Lung (tissue), 12 donors: Measurements from ENCODE around the gene PDAP1. TPM values are rescaled to one million over a fixed set of nuclear protein-coding genes. Genes with fewer than 3 reads are reported as not detected.

Experiments
- ATAC-seq: fragments of 200-7000 bp; cut with Tn5 transposase; one replicate; pipeline ENCODE4 v1.9.1; 2020; ENCODE audit warnings: moderate number of reproducible peaks; ENCODE audit not compliant: insufficient read depth, low FRiP score
- DNase-seq, 3 donors: peaks; one replicate each; pipeline ENCODE4 v3.0.0-alpha.2; 2013 to 2017
- H3K27ac ChIP-seq, 2 donors: one replicate each; pipeline ENCODE4 v1.5.1; 2013; ENCODE audit warnings: mild to moderate bottlenecking in 2 of 2, moderate library complexity in 2 of 2, control low read depth in 1 of 2, inconsistent platforms in 1 of 2, low read depth in 1 of 2, low read length in 1 of 2
- H3K27me3 ChIP-seq, 3 donors: one replicate each; pipeline ENCODE4 v1.5.1; 2013; ENCODE audit warnings: low read length in 2 of 3; ENCODE audit not compliant: control insufficient read depth in 3 of 3, insufficient read depth in 3 of 3
- H3K36me3 ChIP-seq, 4 donors: one replicate each; pipeline ENCODE4 v1.5.1; 2013; ENCODE audit warnings: low read length in 4 of 4, mild to moderate bottlenecking in 1 of 4, moderate library complexity in 1 of 4; ENCODE audit not compliant: control insufficient read depth in 4 of 4, insufficient read depth in 4 of 4
- H3K4me1 ChIP-seq, 5 donors: one replicate each; pipeline ENCODE4 v1.5.1; 2013; ENCODE audit warnings: low read length in 5 of 5, mild to moderate bottlenecking in 2 of 5, moderate library complexity in 1 of 5; ENCODE audit not compliant: control insufficient read depth in 5 of 5, insufficient read depth in 5 of 5
- H3K4me3 ChIP-seq: one replicate; pipeline ENCODE4 v1.5.1; 2013; ENCODE audit warnings: mild to moderate bottlenecking, control low read depth, moderate library complexity
- H3K9ac ChIP-seq, 2 donors: one replicate each; pipeline ENCODE4 v1.5.1; 2013; ENCODE audit warnings: low read length in 2 of 2, control low read depth in 1 of 2; ENCODE audit not compliant: insufficient read depth in 1 of 2
- H3K9me3 ChIP-seq, 4 donors: one replicate each; pipeline ENCODE4 v1.5.1; 2013; ENCODE audit warnings: low read length in 3 of 4, mild to moderate bottlenecking in 1 of 4, moderate library complexity in 1 of 4; ENCODE audit not compliant: control insufficient read depth in 4 of 4, insufficient read depth in 3 of 4
- WGBS, 2 donors: extraction: QIAGEN DNeasy Blood & Tissue Kit; methylation state at CpG; one replicate each; pipeline ENCODE4 v1.1.7; 2013; 5-methylcytosine and 5-hydroxymethylcytosine counted together
- polyA plus RNA-seq, 2 donors: library from polyadenylated mRNA; stranded (reverse); fragments of 200-250 nt; gene quantifications; one replicate each; pipeline ENCODE4 v1.2.1, GENCODE V29; 2013
- total RNA-seq, 2 donors: library from RNA; depleted of rRNA in 1 of 2; stranded (reverse); fragments of >200 nt in 1 of 2; gene quantifications; one replicate each; pipeline ENCODE4 v1.2.1, GENCODE V29; 2014 to 2021
- TF ChIP-seq, protein P1 (sequence below): IDR thresholded peaks from 2 replicates; pipeline ENCODE4 v1.5.1; 2012; ENCODE audit warnings: mild to moderate bottlenecking; ENCODE audit errors: control extremely low read depth, extremely low read depth
- donor health status: control.
- donor health status: control.
- donor health status: Bipolar disorder and iron deficiency.
- donor health status: healthy.
- donor health status: DM: yes; HTN: yes; CAD: no.

PDAP1 gene
- total and polyA plus RNA-seq, 4 donors, result 20.5 to 191 (median 113) TPM

DNA sequence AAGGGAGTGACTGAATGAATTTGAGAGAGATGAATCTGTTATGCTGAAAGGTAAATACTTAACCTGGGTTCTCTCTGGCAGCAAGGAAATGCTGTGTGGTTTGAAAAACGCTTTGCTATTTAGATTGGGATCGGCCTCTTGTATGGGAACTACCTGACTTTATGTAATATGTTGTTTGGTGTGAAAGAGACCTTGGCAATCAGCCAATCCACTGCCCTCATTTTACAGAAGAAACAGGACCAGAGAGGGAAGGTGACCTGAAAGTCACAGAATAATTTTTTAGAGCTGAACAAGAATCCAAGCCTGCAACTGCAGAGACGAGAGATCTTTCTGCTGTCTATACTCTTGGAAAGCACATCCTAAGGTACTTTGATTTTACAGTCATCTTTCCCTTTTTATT, 1.4 kb upstream of the PDAP1 start:
- no peak for DNase-seq
- Histone ChIP-seq H3K27ac (peak overlapping the region; percentile 97 to 98), H3K4me3 (no peak overlapping the region), H3K27me3 (no peaks in the 10 kb centered on the region), H3K9ac (peak overlapping the region; percentile 87 to 99), H3K4me1 (peaks cover 0 to 23% (median 12%) of the 10 kb centered on the region in 5 donors), H3K36me3 (peaks cover 14 to 30% (median 23%) of the 10 kb centered on the region in 4 donors), H3K9me3 (no peaks in the 10 kb centered on the region)
- TF ChIP-seq, protein P1, sequence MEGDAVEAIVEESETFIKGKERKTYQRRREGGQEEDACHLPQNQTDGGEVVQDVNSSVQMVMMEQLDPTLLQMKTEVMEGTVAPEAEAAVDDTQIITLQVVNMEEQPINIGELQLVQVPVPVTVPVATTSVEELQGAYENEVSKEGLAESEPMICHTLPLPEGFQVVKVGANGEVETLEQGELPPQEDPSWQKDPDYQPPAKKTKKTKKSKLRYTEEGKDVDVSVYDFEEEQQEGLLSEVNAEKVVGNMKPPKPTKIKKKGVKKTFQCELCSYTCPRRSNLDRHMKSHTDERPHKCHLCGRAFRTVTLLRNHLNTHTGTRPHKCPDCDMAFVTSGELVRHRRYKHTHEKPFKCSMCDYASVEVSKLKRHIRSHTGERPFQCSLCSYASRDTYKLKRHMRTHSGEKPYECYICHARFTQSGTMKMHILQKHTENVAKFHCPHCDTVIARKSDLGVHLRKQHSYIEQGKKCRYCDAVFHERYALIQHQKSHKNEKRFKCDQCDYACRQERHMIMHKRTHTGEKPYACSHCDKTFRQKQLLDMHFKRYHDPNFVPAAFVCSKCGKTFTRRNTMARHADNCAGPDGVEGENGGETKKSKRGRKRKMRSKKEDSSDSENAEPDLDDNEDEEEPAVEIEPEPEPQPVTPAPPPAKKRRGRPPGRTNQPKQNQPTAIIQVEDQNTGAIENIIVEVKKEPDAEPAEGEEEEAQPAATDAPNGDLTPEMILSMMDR, result no peak
- ATAC-seq, result no peak
- 32 to 37% methylated on average over 3 of the region's 3 CpGs for WGBS, 2 donors

DNA sequence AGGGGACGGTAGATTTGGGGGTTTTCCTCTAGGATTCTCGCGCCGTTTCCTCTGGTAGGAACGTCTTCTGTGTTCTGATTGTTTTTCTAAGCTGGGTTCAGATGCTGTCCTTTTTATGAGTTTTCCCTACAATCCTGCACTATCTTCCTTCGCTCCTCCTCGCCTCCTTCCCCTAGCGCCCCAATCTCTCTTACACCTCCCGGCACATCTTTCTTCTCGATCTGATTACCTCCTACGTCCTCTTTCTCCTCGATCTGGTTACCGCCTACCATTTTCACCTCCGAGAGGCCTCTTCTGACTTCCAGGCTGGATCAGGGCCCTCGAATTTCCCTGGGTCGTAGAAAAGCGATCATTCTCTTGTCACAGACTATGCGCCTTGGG, 785 bp upstream of the PDAP1 start:
- peak overlapping the region; percentile 76 for H3K4me3 ChIP-seq

GRCh38 chr7:99407872-99408378, 472 bp downstream of the PDAP1 start:
- H3K27me3 ChIP-seq, result no peaks in the 10 kb centered on the region
- peaks cover 13 to 31% (median 27%) of the 10 kb centered on the region in 4 donors for H3K36me3 ChIP-seq
- H3K9me3 ChIP-seq, result no peaks in the 10 kb centered on the region
- ATAC-seq, result peak; percentile 38
- H3K4me3 ChIP-seq, result peak overlapping the region; percentile 92
- TF ChIP-seq, protein P1, result no peak
- H3K27ac ChIP-seq, result peak overlapping the region; percentile 97 to 98
- peaks cover 0 to 23% (median 12%) of the 10 kb centered on the region in 5 donors for H3K4me1 ChIP-seq
- 0 to 1% methylated on average over 28 of the region's 28 CpGs for WGBS, 2 donors
- DNase-seq, result peak; percentile 27 to 46 (median 34)
- H3K9ac ChIP-seq, result peak overlapping the region; percentile 92 to 99

More for the DNA sequence above, 785 bp upstream of the PDAP1 start:
- Histone ChIP-seq H3K27ac (peak overlapping the region; percentile 97 to 98), H3K27me3 (no peaks in the 10 kb centered on the region), H3K36me3 (peaks cover 16 to 31% (median 25%) of the 10 kb centered on the region in 4 donors), H3K9me3 (no peaks in the 10 kb centered on the region), H3K4me1 (peaks cover 0 to 23% (median 12%) of the 10 kb centered on the region in 5 donors), H3K9ac (peak overlapping the region; percentile 87 to 99)
- 0% methylated on average over 18 of the region's 18 CpGs for WGBS, 2 donors
- ATAC-seq, result no peak
- peak in 2 of 3 donors; percentile 11 to 36 for DNase-seq
- TF ChIP-seq, protein P1, result no peak

GRCh38 chr7:99406557-99406956, 1.8 kb downstream of the PDAP1 start:
- peaks cover 0 to 23% (median 12%) of the 10 kb centered on the region in 5 donors for H3K4me1 ChIP-seq
- peaks cover 18 to 31% (median 25%) of the 10 kb centered on the region in 4 donors for H3K36me3 ChIP-seq
- H3K27ac ChIP-seq, result no peak overlapping the region
- 53 to 75% methylated on average over 1 of the region's 1 CpG for whole genome bisulfite sequencing, 2 donors
- no peaks in the 10 kb centered on the region for H3K9me3 ChIP-seq
- no peaks in the 10 kb centered on the region for H3K27me3 ChIP-seq
- DNase-seq (no peak), ATAC-seq (no peak)
- no peak overlapping the region for H3K4me3 ChIP-seq
- TF ChIP-seq, protein P1, result no peak
- H3K9ac ChIP-seq, result no peak overlapping the region
